H9 (cell line): Measurements from ENCODE around the gene TSPYL1. TPM values are rescaled to one million over a fixed set of nuclear protein-coding genes. Genes with fewer than 3 reads are reported as not detected.

Source experiments
- DNase-seq: peaks from one replicate; pipeline ENCODE4 v3.0.0-alpha.2; 2017
- H2AFZ ChIP-seq: one replicate; pipeline ENCODE4 v1.6.1; 2013; ENCODE audit warnings: mild to moderate bottlenecking, low read length, control low read depth, moderate library complexity
- H2AK5ac ChIP-seq: 2 replicates; pipeline ENCODE4 v1.6.1; 2013; ENCODE audit warnings: low read length, control low read depth, mixed read lengths; ENCODE audit not compliant: insufficient read length
- H2BK120ac ChIP-seq: one replicate; pipeline ENCODE4 v1.6.1; 2013; ENCODE audit warnings: low read depth, mild to moderate bottlenecking, low read length, control low read depth, inconsistent platforms; ENCODE audit not compliant: poor library complexity, severe bottlenecking
- H2BK12ac ChIP-seq: 2 replicates; pipeline ENCODE4 v1.6.1; 2013; ENCODE audit warnings: low read length, control low read depth, mixed read lengths, low read depth; ENCODE audit not compliant: insufficient read length
- H2BK15ac ChIP-seq: 2 replicates; pipeline ENCODE4 v1.6.1; 2013; ENCODE audit warnings: low read depth, low read length, control low read depth
- H2BK20ac ChIP-seq: one replicate; pipeline ENCODE4 v1.6.1; 2013; ENCODE audit warnings: low read depth, mild to moderate bottlenecking, low read length, control low read depth, inconsistent platforms; ENCODE audit not compliant: poor library complexity, severe bottlenecking
- H2BK5ac ChIP-seq: 2 replicates; pipeline ENCODE4 v1.6.1; 2013; ENCODE audit warnings: low read length, control low read depth, mixed read lengths; ENCODE audit not compliant: insufficient read length
- H3K14ac ChIP-seq: 2 replicates; pipeline ENCODE4 v1.6.1; 2013; ENCODE audit warnings: low read length, control low read depth; ENCODE audit not compliant: insufficient read depth
- H3K18ac ChIP-seq: 2 replicates; pipeline ENCODE4 v1.6.1; 2013; ENCODE audit warnings: low read depth, mild to moderate bottlenecking, mixed read lengths, low read length, control low read depth; ENCODE audit not compliant: insufficient read length
- H3K23ac ChIP-seq: 2 replicates; pipeline ENCODE4 v1.6.1; 2013; ENCODE audit warnings: low read length, control low read depth, mixed read lengths, low read depth; ENCODE audit not compliant: insufficient read length
- H3K23me2 ChIP-seq: 2 replicates; pipeline ENCODE4 v1.6.1; 2013; ENCODE audit warnings: low read depth, mild to moderate bottlenecking, mixed read lengths, low read length, control low read depth; ENCODE audit not compliant: insufficient read length, poor library complexity, severe bottlenecking
- H3K27ac ChIP-seq: 2 replicates; pipeline ENCODE4 v1.5.1; 2013; ENCODE audit warnings: low read length, control low read depth, mixed read lengths, low read depth; ENCODE audit not compliant: insufficient read length
- H3K27me3 ChIP-seq: 2 replicates; pipeline ENCODE4 v1.6.1; 2013; ENCODE audit warnings: low read length, control low read depth, inconsistent platforms; ENCODE audit not compliant: insufficient read depth
- H3K4ac ChIP-seq: 2 replicates; pipeline ENCODE4 v1.6.1; 2013; ENCODE audit warnings: low read depth, mild to moderate bottlenecking, control low read depth, inconsistent platforms, low read length, moderate library complexity
- H3K4me1 ChIP-seq: 2 replicates; pipeline ENCODE4 v1.6.1; 2013; ENCODE audit warnings: low read length, control low read depth, inconsistent platforms; ENCODE audit not compliant: insufficient read depth
- H3K4me2 ChIP-seq: 2 replicates; pipeline ENCODE4 v1.6.1; 2013; ENCODE audit warnings: low read length, control low read depth, mixed read lengths; ENCODE audit not compliant: insufficient read length, insufficient read depth
- H3K56ac ChIP-seq: 2 replicates; pipeline ENCODE4 v1.6.1; 2013; ENCODE audit warnings: low read depth, mild to moderate bottlenecking, mixed read lengths, low read length, control low read depth; ENCODE audit not compliant: insufficient read length
- H3K79me1 ChIP-seq: 2 replicates; pipeline ENCODE4 v1.6.1; 2013; ENCODE audit warnings: low read depth, mild to moderate bottlenecking, moderate library complexity, low read length, control low read depth, inconsistent platforms; ENCODE audit not compliant: insufficient read depth, poor library complexity, severe bottlenecking
- H3K79me2 ChIP-seq: 2 replicates; pipeline ENCODE4 v1.6.1; 2013; ENCODE audit warnings: low read length, control low read depth, inconsistent platforms; ENCODE audit not compliant: insufficient read depth
- H3K9ac ChIP-seq: 2 replicates; pipeline ENCODE4 v1.6.1; 2013; ENCODE audit warnings: low read length, control low read depth, mixed read lengths; ENCODE audit not compliant: insufficient read length; ENCODE audit errors: extremely low read depth
- H3K9me3 ChIP-seq: one replicate; pipeline ENCODE4 v1.6.1; 2013; ENCODE audit warnings: low read depth, low read length, inconsistent platforms; ENCODE audit not compliant: control insufficient read depth
- H3T11ph ChIP-seq: one replicate; pipeline ENCODE4 v1.6.1; 2013; ENCODE audit warnings: mild to moderate bottlenecking, low read length, control low read depth, inconsistent platforms
- H4K20me1 ChIP-seq: one replicate; pipeline ENCODE4 v1.6.1; 2013; ENCODE audit not compliant: control insufficient read depth, insufficient read length, insufficient read depth
- H4K5ac ChIP-seq: 2 replicates; pipeline ENCODE4 v1.6.1; 2013; ENCODE audit warnings: low read depth, mild to moderate bottlenecking, mixed read lengths, low read length, control low read depth; ENCODE audit not compliant: insufficient read length
- H4K8ac ChIP-seq: replicated peaks from 2 replicates; pipeline ENCODE4 v1.6.1; 2013; ENCODE audit warnings: low read length, control low read depth, mixed read lengths, low read depth; ENCODE audit not compliant: insufficient read length
- H4K91ac ChIP-seq: 2 replicates; pipeline ENCODE4 v1.6.1; 2013; ENCODE audit warnings: low read depth, mild to moderate bottlenecking, moderate library complexity, mixed read lengths, low read length, control low read depth; ENCODE audit not compliant: insufficient read length
- H3K27ac Mint-ChIP-seq, 3 experiments: 2 replicates in 2 of 3; 3 replicates in 1 of 3; pipeline ENCODE4 v1.8.0; 2020 to 2021; ENCODE audit warnings: mixed read lengths in 3 of 3, mild to moderate bottlenecking in 1 of 3, moderate library complexity in 1 of 3
- H3K27me3 Mint-ChIP-seq: 2 replicates; pipeline ENCODE4 v1.8.0; 2021; ENCODE audit warnings: low read depth, mild to moderate bottlenecking, moderate library complexity, mixed read lengths
- H3K36me3 Mint-ChIP-seq, 3 experiments: 2 replicates in 2 of 3; 3 replicates in 1 of 3; pipeline ENCODE4 v1.8.0; 2020 to 2021; ENCODE audit warnings: low read depth in 3 of 3, mixed read lengths in 3 of 3; ENCODE audit not compliant: insufficient read depth in 1 of 3
- H3K4me1 Mint-ChIP-seq, 2 experiments: 2 replicates each; pipeline ENCODE4 v1.8.0; 2020; ENCODE audit warnings: mixed read lengths in 2 of 2
- H3K4me3 Mint-ChIP-seq, 2 experiments: 2 replicates in 1 of 2; 3 replicates in 1 of 2; pipeline ENCODE4 v1.8.0; 2020 to 2021; ENCODE audit warnings: mild to moderate bottlenecking in 2 of 2, mixed read lengths in 2 of 2, moderate library complexity in 1 of 2
- H3K9me3 Mint-ChIP-seq, 2 experiments: 2 replicates in 1 of 2; 3 replicates in 1 of 2; pipeline ENCODE4 v1.8.0; 2020; ENCODE audit warnings: mild to moderate bottlenecking in 2 of 2, mixed read lengths in 2 of 2, moderate library complexity in 1 of 2
- CTCF ChIP-seq: fragments of 200-600 bp; sonication (generic); conservative IDR thresholded peaks from 3 replicates; pipeline ENCODE4 v1.8.0; 2021; ENCODE audit warnings: antibody characterized with exemption, mild to moderate bottlenecking
- WGBS: extraction: QIAGEN DNeasy Blood & Tissue Kit; methylation state at CpG from one replicate; pipeline ENCODE4 v1.1.7; 2013; ENCODE audit warnings: missing lambda C conversion rate, low lambda C conversion rate, mixed read lengths; ENCODE audit not compliant: insufficient read length; ENCODE audit errors: extremely low coverage; 5-methylcytosine and 5-hydroxymethylcytosine counted together
- total RNA-seq: library from RNA; stranded (reverse); gene quantifications from 2 replicates; pipeline ENCODE4 v1.2.1, GENCODE V29; 2021

TSPYL1 gene
- total RNA-seq, 1 experiment from 2014 or later = 75.3 TPM

DNA sequence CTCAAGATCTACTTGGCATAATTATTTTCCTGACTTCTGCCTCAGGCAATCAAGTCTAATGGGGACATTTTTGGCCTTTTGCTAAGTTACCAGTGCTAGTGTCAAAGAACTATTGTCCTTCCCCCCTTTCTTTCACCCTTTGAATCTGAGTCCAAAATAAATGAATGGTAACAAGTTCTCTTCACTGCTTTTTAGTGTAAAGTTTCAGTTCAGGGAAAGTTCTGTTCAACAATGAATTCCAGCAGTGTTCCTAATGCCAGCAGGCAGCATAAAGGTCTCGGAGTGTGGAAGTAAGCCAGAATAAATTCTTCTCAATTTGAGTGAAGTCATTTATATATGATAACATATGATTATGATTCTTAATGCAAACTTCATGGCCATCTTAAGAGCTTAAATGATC, 20.8 kb upstream of the TSPYL1 start:
- Mint-ChIP-seq H3K4me1 (no peaks in the 10 kb centered on the region), H3K9me3 (peaks cover 3 to 12% of the 10 kb centered on the region in 2 experiments), H3K36me3 (peaks cover 0 to 6% (median 4%) of the 10 kb centered on the region in 3 experiments; a peak in 4 of 7 replicates), H3K4me3 (no peak overlapping the region), H3K27me3 (no peaks in the 10 kb centered on the region), H3K27ac (no peak overlapping the region)
- no peak for TF ChIP-seq CTCF
- WGBS = no CpG with 5 or more reads among the region's 1 CpG
- H2BK12ac ChIP-seq = no peak overlapping the region
- no peak overlapping the region for H4K91ac ChIP-seq
- no peak overlapping the region for H3K23ac ChIP-seq
- no peak overlapping the region for H2BK120ac ChIP-seq
- no peak overlapping the region for H3K27ac ChIP-seq
- H3K4ac ChIP-seq = no peak overlapping the region
- no peak overlapping the region for H2BK5ac ChIP-seq
- H3K23me2 ChIP-seq = no peaks in the 10 kb centered on the region
- H3T11ph ChIP-seq = no peak overlapping the region
- no peak overlapping the region for H2AFZ ChIP-seq
- no peak overlapping the region for H3K4me2 ChIP-seq
- H3K9ac ChIP-seq = no peak overlapping the region
- H3K4me1 ChIP-seq = no peaks in the 10 kb centered on the region
- H2BK15ac ChIP-seq = no peak overlapping the region
- H4K5ac ChIP-seq = no peak overlapping the region
- no peak overlapping the region for H3K56ac ChIP-seq
- no peaks in the 10 kb centered on the region for H3K79me1 ChIP-seq
- DNase-seq = no peak
- H4K8ac ChIP-seq = no peak overlapping the region
- no peaks in the 10 kb centered on the region for H3K27me3 ChIP-seq
- peaks cover 6% of the 10 kb centered on the region for H3K9me3 ChIP-seq
- H3K18ac ChIP-seq = no peak overlapping the region
- H3K79me2 ChIP-seq = no peaks in the 10 kb centered on the region
- no peak overlapping the region for H3K14ac ChIP-seq
- no peaks in the 10 kb centered on the region for H4K20me1 ChIP-seq
- H2AK5ac ChIP-seq = no peak overlapping the region
- no peak overlapping the region for H2BK20ac ChIP-seq
